ENCODE results near the gene TSHZ2.

DNA sequence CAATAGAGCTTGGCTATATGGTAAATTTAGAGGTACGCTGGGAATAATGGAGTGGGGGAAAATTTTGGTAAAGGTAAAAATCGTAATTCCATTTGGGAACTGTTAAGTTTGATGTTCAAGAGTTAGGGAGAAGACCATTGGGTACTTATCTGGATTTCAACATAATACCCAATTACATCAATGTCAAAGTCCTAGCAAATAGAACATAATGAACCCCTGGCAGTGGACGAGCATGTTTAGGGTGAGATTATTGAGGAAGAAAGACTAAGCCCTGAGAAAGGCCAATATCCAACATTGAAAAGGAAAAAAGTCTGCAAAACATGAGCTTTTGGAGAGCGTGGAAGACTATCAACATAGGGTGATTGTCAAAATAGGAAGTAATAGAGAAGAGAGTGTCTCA is 106.6 kb downstream of the TSHZ2 start:
- TF ChIP-seq, protein P1, sequence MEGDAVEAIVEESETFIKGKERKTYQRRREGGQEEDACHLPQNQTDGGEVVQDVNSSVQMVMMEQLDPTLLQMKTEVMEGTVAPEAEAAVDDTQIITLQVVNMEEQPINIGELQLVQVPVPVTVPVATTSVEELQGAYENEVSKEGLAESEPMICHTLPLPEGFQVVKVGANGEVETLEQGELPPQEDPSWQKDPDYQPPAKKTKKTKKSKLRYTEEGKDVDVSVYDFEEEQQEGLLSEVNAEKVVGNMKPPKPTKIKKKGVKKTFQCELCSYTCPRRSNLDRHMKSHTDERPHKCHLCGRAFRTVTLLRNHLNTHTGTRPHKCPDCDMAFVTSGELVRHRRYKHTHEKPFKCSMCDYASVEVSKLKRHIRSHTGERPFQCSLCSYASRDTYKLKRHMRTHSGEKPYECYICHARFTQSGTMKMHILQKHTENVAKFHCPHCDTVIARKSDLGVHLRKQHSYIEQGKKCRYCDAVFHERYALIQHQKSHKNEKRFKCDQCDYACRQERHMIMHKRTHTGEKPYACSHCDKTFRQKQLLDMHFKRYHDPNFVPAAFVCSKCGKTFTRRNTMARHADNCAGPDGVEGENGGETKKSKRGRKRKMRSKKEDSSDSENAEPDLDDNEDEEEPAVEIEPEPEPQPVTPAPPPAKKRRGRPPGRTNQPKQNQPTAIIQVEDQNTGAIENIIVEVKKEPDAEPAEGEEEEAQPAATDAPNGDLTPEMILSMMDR (IDR thresholded peaks at IDR 0.05): no peak
- TF ChIP-seq POLR2A (IDR thresholded peaks at IDR 0.05): no peak
- TF ChIP-seq POLR2AphosphoS5 (IDR thresholded peaks at IDR 0.05): no peak

Data from breast epithelium (tissue), 3 donors.